Middle frontal gyrus (tissue), 1 donor: ENCODE measurements around the gene HOXC9.

ENCODE experiments used
- DNase-seq: peaks from one replicate; pipeline ENCODE4 v3.0.0-alpha.2; 2015; ENCODE audit warnings: low spot score; ENCODE audit errors: extremely low spot score

The HOXC9 gene

DNA sequence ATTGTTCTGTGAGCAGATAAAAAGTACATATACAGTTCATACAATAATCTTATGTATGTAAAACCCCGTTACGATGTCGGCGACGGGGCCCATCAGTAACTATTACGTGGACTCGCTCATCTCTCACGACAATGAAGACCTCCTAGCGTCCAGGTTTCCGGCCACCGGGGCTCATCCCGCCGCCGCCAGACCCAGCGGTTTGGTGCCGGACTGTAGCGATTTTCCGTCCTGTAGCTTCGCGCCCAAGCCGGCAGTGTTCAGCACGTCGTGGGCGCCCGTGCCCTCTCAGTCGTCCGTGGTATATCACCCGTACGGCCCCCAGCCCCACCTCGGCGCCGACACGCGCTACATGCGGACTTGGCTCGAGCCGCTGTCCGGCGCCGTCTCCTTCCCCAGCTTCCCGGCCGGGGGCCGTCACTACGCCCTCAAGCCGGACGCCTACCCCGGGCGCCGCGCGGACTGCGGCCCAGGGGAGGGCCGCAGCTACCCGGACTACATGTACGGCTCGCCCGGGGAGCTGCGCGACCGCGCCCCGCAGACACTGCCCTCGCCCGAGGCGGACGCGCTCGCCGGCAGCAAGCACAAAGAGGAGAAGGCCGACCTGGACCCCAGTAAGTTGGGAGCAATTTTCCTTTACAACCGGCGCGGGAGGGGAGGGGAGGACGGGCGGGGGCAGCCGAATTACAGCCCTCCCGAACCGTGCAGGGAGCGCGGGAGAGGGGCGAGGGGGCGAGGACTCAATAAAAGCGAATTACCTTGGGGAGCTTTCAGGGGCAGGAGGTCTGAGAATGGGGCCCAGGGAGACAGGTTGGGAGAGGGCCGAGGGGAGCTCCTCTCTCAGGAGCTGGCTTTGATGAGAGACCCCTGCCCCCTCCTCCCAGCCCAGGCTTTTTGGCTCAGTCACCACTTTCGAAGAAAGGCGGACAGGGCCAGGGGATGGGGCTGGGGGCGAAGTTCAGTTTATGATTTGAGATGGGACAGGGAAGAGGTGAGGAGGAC, at the start of gene HOXC9:
Gene HOXC9 (plus strand): TSS at position 46 of the 999 bp plus-strand sequence. CDS start 28 bp downstream, at position 74.
- DNase-seq: no peak

DNA sequence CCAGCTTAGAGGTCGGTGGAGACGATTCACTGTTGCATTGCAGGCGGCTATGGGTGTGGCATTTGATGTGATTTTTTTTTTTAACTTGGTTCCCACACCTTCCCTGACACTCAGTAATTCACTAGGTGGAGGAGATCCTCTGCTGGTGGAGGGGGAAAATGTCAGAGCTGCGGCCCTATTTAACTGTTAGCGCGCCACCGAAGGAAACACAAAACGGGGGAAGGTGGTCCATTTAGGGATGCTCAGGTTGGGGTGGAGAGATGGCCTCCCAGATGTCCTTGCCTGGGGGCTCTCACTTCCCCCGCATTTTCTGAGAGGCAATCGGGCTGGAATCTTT, 49.6 kb upstream of the HOXC9 start:
- DNase-seq: no peak

DNA sequence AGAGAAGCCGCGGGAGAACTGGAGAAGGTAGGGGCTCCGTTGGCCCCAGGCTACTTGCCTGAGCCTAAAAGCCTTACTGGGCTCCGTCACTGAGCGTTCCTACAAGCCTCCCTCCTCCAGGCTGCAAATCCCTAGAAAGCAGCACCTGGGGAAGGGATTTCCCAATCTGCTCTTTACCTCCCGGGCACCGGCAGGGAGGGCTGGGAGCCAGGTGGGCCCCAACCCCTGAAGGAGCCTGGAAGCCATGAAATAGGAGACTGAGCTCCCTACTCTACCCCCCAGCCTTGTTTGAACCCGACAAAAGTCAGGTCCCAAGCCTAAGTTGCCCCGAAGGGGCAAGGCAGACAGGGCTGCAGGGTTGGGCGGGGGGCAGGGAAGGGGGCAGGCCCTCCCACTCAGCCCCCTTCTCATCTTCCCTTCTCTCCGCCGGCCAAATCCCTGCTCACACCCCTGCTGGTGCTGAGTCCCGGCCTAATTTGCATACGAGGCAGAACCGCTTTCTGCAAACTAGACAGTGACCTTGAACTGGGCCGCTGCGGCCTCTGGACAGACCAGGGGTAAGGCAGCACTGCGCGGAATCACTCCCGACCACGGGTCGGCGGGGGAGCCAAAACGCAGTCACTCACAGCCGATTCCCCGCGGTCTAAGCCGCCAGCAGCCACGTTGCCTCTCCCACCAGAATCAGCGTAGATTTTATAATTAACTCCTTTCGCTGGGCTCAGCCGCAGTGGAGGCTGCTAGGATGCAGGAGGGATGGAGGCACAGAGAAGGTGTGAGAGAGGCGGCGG, 49.0 kb upstream of the HOXC9 start:
- DNase-seq: no peak

DNA sequence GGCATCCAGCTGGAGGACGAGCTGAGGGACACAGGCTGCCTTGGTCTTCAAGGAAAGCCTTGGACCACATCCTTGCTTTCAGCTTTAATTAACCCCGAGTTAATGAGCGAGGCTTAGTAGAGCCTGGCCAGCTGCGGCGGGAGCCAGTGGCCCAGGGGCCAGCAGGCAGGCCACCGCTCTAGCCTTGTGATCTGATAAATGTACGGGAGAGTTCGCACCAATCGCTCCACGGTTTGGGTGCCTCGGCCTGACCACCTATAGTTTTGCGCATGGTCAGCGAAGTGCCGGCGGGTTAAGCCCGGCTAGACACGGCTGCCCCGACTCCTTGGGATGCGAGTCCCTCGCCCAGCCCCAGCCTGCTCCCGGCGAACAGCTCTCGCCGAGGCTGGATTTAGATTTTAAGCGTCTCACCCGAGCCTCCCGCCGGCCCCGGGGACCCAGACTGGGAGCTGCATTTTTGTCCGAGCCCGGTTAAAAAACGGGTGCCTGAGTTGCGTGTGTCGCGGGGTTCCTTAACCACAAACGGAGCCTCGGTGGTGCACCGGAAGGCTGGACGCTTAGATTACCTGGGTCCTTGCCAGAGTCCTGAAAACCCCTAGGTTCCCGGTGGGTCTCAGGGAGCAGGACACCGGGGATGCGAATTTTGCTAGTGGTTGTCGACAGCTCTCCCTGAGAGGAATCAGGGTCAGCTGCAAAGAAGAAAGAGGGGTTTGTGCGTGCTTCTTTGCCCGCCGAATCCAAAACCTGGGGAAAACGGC, 48.2 kb upstream of the HOXC9 start:
- DNase-seq: no peak

DNA sequence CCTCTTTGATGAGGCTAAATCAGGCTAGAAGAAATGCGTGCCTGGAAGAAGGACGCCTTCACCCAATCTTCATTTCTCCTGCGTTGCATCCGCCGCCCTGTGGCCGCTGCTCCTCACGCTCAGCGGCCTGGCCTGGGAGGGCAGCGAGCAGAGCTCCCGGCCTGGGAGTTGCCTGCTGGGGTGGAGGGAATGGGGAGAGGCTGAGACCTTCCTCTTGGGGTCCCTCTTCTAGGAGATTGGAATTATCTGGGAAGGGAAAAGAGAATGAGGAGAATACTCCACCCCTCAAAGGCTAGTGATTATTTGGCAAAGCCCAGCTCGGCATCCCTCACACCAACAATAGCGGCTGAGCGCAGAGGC, 47.6 kb upstream of the HOXC9 start:
- no peak for DNase-seq

DNA sequence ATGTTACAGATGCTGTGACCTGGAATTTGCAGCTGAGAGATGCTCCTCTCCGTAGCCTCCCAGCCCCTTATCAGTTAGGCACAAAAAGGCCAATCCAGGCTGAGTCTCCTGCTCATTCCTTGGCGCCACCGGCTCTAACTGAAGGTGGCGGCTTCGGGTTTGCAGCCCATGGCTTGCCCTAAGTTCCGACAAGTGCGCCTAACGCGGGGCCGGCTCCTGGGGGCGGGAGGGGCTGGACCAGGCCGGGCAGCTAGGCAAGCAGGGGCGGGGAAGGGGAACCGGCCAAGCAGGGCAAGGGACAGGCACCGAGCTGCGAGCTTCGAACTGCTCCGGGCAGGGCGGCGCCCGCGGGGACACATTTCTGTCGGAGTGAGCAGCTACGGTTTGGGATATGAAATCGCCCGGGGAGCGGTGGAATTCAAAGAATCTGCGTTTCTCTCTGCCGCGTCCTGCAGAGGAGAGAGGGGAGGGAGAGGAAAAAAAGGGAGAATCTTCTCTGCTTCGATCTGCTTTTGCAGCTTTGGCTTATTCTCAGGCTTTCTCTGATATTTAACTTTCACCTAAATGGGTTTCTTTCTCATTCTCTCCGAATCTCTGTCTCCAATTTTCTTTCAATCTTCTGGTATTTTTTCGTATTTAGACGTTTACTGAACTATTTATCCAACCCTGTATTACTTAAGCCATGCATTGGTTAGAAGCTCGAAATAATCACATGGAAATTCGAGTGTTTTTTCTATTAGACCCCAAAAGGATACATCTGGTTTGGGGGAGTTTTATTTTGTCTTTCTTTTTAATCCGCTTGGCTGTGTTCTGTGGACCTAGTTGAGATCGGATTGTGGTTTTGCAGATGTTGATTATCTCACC, 46.9 kb upstream of the HOXC9 start:
- DNase-seq: no peak

DNA sequence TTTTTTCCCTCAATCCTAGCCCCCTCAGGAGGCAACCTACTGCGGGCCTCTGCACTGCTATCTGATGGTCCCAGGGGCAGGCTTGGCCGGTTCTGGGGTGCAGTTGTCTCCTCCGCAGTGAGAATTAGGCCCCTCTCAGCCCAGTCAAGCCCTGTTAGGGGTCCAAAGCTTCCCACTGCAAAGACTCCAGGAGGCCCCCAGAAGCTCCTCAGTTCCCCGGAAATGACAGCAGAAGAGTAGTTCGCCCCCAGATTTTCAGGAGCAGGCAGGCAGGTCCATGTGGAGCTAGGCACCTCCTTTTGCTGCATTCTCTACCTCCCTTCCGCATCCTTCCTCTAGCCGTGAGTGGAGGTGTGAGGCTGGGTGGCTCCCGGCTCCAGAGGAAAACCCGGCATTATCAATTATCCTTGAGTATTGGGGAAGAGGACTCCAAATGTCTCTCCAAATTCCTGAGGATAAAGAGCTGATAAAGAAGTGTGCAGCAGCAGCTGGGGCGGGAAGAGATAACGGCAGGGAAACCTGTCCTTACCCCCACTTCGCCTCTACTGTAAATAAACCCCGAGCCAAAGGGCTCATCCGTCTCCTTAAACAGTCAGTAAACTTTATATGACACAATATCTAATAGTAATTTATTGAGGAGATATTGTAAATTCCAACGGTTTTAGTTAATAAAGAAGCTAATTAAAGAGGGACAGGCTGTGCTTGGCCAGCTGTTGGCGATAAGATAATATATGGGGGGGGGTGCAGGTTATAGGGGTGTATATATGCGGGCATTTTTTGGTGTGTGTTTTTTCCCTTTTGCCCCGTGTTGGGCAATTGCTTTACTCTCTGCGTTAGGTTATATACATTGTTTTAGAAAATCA, 45.9 kb upstream of the HOXC9 start:
- no peak for DNase-seq

DNA sequence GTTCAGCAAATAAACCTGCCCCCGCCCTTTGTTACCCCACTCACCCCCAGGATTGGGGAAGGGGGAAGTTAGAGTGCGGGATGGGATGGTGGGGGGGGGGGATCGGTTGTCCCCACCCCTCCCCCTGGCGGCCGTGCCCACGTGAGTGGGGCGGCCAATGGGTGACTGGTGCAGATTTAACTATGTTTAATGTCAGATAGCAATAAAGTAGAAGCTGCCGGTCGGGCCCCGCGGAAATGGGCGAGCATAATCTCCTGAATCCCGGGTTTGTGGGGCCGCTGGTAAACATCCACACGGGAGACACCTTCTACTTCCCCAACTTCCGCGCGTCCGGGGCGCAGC, 45.3 kb upstream of the HOXC9 start, which contains the start of gene HOXC12:
Gene HOXC12 (plus strand): TSS at position 210 of the 342 bp plus-strand sequence. CDS start 27 bp downstream, at position 237.
- no peak for DNase-seq

DNA sequence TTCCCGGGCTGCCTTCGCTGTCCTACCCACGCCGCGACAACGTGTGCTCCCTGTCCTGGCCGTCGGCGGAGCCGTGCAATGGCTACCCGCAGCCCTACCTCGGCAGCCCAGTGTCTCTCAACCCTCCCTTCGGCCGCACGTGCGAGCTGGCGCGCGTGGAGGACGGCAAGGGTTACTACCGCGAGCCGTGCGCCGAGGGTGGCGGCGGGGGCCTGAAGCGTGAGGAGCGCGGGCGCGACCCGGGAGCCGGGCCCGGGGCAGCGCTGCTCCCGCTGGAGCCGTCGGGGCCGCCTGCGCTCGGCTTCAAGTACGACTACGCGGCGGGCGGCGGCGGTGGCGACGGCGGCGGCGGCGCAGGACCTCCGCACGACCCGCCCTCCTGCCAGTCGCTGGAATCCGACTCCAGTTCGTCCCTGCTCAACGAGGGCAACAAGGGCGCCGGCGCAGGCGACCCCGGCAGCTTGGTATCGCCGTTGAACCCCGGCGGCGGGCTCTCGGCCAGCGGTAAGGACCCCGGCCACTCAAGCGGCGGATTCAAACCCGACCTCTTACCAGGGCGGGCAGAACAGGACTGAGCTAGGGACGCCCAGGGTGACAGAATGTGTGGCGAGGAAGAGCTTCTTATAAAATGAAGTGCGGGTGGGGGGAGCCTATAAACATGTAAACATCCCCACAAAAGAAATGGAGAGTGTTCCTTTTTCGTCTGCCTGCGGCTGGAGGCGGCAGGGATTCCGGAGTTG, 44.8 kb upstream of the HOXC9 start:
- DNase-seq: no peak

DNA sequence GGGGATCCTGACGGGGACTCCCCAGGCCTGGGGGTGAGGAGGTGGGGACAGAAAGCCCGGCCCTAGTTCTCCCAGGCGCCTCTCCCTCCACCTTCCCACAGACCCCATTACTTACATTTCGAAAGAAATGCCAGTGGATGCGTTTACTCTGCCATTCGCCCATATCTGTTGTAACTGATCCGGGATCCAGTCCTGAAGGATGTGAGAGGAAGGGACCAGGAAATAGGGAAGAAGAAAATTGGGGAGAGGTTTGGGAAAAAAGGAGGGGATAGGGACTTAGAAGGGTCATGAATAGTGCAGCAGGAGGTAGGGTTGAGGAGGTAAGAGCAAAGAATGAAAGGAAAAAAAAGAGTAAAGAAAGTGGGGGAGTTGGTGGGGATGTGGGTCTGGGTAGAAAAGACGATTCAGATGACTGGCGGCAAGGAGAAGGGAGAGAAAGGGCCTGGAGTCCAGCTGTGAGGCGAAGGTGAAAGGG, 44.1 kb upstream of the HOXC9 start:
- DNase-seq: no peak

DNA sequence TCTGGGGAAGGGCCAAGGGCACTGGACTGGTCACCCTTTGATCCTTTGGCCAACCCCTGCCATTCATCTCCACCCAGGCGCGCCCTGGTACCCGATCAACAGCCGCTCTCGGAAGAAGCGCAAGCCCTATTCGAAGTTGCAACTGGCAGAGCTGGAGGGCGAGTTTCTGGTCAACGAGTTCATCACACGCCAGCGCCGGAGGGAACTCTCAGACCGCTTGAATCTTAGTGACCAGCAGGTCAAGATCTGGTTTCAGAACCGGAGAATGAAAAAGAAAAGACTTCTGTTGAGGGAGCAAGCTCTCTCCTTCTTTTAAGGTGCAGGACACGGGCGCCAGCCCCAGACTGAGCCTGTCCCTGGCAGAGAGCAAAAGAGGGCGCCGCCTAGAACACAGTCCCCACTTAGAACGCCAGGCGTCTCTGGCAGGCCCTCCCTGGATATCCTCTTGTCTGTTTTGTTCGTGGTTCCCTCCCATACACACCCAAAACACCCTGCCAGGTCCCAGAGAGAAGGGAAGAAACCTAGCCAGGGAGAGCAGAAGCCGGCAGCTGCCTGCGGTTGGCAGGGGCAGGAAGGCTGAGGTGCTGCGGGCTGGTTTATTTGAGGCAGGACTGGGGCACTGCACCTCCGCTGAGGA, 43.6 kb upstream of the HOXC9 start:
- DNase-seq: no peak

DNA sequence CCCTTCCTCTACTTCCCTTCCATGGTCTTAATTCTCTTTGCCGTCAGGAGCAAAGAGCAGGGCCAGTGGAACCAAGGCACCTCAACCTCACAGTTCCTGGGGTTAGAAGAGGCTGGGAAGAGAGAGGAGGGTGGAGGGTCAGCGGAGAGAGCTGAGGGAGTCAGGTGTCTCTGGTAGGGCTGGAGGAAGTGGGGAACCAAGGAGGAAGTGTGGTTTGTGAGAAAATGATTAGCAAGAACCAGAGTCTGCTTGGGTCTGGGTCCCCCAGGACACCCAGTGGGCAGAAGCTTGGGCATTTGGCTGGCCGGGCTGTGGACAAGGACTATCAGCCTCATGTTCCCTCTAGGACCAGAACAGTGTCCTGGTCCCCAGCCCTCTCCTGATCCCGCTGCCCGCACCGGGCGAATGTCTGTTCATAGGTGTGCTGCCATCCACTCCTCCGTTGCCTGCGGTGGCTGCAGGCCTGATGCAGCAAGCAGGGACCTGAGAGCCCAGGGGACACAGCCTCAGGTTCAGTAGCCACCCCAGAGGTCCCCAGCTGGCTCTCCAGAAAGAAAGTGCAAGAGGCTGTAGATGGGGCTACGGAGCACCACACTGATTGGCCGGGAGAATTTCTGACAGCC, 42.9 kb upstream of the HOXC9 start:
- DNase-seq: no peak

DNA sequence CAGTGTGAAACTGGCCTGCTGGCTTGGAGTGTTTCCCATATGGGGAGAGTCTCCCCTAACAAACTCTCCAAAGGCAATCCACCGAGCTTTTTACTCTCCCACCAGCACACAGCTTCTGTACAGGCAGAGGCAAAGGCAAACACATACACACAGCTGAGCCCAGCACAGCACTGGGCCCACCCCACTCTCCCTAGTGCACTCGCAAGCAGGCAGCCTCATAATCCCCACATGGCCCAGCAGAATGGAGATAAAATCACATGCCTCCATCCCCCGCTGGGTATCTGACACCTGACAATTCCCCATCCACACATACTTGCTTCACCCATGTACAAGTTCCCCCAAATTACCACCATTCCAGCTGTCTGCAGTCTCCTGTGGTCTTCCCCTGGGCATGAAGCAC, 41.8 kb upstream of the HOXC9 start:
- DNase-seq: no peak

DNA sequence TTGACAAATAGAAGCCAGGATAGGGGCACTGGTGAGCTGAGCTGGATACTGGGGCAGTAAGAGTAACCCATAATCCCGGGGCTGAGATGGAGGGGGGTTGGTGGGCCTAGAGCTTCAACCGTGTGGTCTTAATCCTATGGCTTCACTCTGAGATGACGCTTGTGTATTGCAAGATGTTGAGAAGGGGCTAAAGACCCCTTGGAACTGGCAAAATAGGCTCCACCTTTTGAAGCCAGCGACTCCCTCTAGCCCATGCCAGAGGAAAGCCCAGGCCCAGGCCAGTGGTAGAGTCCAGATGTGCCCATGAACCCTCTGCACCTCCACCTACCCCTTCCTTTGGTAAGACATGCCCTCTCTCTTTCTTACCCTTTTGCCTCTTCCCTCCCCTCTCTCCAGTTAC, 40.6 kb upstream of the HOXC9 start:
- DNase-seq: no peak

DNA sequence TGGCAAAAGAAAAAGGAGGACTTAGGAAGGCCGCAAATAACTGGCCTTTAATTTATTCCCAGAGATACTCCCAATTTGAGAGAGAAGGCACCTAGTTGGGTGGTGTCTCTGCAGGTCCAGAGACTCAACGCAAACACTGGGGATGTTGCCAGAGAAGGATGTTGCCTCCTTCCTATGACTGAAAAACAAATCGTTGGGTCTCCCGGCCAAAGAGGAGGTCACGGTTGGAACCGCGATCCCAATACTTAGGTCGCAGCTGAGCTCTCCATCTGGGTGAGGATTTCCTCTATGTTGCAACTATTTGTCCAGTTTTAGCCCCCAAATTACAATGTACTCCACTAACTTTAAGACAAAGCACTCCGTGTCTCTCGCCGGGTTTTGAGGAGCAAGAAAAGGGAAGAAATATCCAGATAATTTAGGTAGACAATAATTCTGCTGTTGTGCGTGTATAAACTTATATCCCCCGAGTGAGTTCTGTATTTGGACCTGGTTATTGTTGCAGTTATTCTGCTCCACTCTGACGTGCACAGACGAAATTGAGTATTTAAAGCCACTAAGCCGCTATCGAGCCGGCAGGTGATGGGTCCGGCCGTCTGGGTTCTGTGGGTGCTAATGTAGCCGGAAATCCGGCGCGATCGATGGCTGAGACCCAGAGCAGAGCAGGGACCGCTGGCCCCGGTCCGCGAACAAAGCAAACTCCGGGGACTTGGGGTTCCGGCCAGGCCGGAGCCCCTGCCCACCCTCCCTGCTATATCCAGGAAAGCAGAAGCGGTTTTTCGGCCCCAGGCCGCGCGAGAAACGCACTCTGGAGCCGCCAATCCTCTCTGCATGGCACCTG, 39.6 kb upstream of the HOXC9 start:
- no peak for DNase-seq

DNA sequence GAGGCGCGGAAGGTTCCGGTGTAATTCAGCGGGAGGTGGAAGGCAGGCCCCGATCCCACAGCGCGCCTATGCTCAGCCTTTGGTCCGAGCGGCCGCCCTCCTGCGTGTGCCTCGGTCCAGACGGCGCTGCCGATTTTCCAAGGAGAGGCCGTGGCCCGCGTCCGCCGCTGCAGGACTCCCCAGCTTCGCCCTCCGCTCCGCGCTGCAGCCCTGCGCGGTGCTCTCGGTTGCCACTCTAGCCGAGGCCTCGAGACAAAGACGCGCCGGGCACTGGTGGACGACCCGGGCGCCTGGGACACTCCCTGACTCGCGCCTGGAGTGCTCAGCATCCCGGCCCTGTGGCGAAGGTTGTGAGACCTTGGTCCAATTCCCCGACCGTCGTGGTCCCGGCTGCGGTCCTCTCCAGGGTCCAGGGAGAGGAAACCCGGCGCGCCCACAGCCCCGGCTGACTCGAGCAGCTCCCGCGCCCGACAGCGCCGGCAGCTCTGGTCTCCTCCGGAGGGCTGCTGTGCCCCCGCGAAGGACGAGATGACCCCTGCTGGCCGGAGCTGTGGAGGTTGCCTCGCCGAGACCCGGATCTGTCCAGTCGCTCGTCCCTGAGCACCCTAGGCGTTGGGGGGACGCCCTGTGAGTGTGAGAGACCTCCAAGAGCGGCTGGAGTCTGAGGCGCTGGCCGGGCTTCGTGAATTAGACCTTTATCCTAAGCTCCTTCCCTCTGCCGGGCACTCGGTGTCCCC, 38.8 kb upstream of the HOXC9 start:
- no peak for DNase-seq
